Putamen (tissue), 1 donor: Measurements from ENCODE around the gene PDSS2.

ENCODE experiments used
- DNase-seq: peaks from one replicate; pipeline ENCODE4 v3.0.0-alpha.2; 2016; ENCODE audit warnings: low spot score

Gene PDSS2

GRCh38 chr6:107361753-107362604, 97.4 kb downstream of the PDSS2 start:
- DNase-seq, result no peak

GRCh38 chr6:107360476-107360875, 98.9 kb downstream of the PDSS2 start:
- DNase-seq, result no peak

- no peak for DNase-seq
These were observed 101.5 kb downstream of the PDSS2 start for GRCh38 chr6:107357842-107358241.

GRCh38 chr6:107357031-107357430, 102.3 kb downstream of the PDSS2 start:
- DNase-seq, result no peak

GRCh38 chr6:107355659-107356058, 103.7 kb downstream of the PDSS2 start:
- DNase-seq, result no peak

- DNase-seq, result no peak
These were observed 104.9 kb downstream of the PDSS2 start for GRCh38 chr6:107354451-107354850.

GRCh38 chr6:107353773-107354382, 105.5 kb downstream of the PDSS2 start:
- DNase-seq, result no peak

GRCh38 chr6:107348224-107348623, 111.1 kb downstream of the PDSS2 start:
- no peak for DNase-seq

GRCh38 chr6:107345393-107345792, 114.0 kb downstream of the PDSS2 start:
- no peak for DNase-seq

GRCh38 chr6:107344981-107345380, 114.4 kb downstream of the PDSS2 start:
- no peak for DNase-seq

GRCh38 chr6:107344383-107344782, 115.0 kb downstream of the PDSS2 start:
- no peak for DNase-seq

GRCh38 chr6:107342144-107342543, 117.2 kb downstream of the PDSS2 start:
- no peak for DNase-seq

- DNase-seq, result no peak
These were observed 118.5 kb downstream of the PDSS2 start for GRCh38 chr6:107340881-107341280.

GRCh38 chr6:107337191-107337741, 122.1 kb downstream of the PDSS2 start:
- DNase-seq, result no peak

- no peak for DNase-seq
These were observed 125.3 kb downstream of the PDSS2 start for GRCh38 chr6:107334026-107334425.

- DNase-seq, result no peak
These were observed 125.9 kb downstream of the PDSS2 start for GRCh38 chr6:107333491-107333890.

GRCh38 chr6:107331409-107332386, 127.7 kb downstream of the PDSS2 start:
- DNase-seq, result no peak

GRCh38 chr6:107330168-107330567, 129.2 kb downstream of the PDSS2 start:
- no peak for DNase-seq

- DNase-seq, result no peak
These were observed 130.1 kb downstream of the PDSS2 start for GRCh38 chr6:107329063-107329860.

GRCh38 chr6:107328081-107328480, 131.3 kb downstream of the PDSS2 start:
- DNase-seq, result no peak

GRCh38 chr6:107323133-107323785, 136.1 kb downstream of the PDSS2 start:
- no peak for DNase-seq
